KMS-11 (cell line): ENCODE measurements around the gene CTU2.

Experiments
- H2AFZ ChIP-seq: fragments of 200-600 bp; sonication (generic); 2 replicates; pipeline ENCODE4 v1.6.1; 2016; ENCODE audit warnings: antibody characterized with exemption, mixed run types, low read depth
- H3K27ac ChIP-seq: fragments of 200-600 bp; sonication (generic); 2 replicates; pipeline ENCODE4 v1.6.1; 2016; ENCODE audit warnings: mild to moderate bottlenecking, mixed run types
- H3K27me3 ChIP-seq: fragments of 200-600 bp; sonication (generic); 2 replicates; pipeline ENCODE4 v1.6.1; 2017; ENCODE audit warnings: mild to moderate bottlenecking, low read depth, mixed run types, moderate library complexity; ENCODE audit not compliant: insufficient read depth
- H3K36me3 ChIP-seq: fragments of 200-600 bp; sonication (generic); 2 replicates; pipeline ENCODE4 v1.6.1; 2017; ENCODE audit warnings: mild to moderate bottlenecking, mixed run types; ENCODE audit not compliant: insufficient read depth
- H3K4me1 ChIP-seq: fragments of 200-600 bp; sonication (generic); 2 replicates; pipeline ENCODE4 v1.6.1; 2016; ENCODE audit warnings: mild to moderate bottlenecking, low read depth, mixed run types; ENCODE audit not compliant: poor library complexity, severe bottlenecking
- H3K4me2 ChIP-seq: fragments of 200-600 bp; sonication (generic); 2 replicates; pipeline ENCODE4 v1.7.0; 2016; ENCODE audit warnings: mild to moderate bottlenecking, mixed run types
- H3K4me3 ChIP-seq: fragments of 200-600 bp; sonication (generic); IDR thresholded peaks from 2 replicates; pipeline ENCODE4 v1.6.1; 2017; ENCODE audit warnings: low read depth, low read length, mixed read lengths; ENCODE audit not compliant: insufficient read depth
- H3K79me2 ChIP-seq: fragments of 200-600 bp; sonication (generic); 2 replicates; pipeline ENCODE4 v1.6.1; 2016; ENCODE audit warnings: low read depth, mixed run types; ENCODE audit not compliant: insufficient read depth
- H3K9ac ChIP-seq: fragments of 200-600 bp; sonication (generic); 2 replicates; pipeline ENCODE4 v1.6.1; 2016; ENCODE audit warnings: mild to moderate bottlenecking, mixed run types
- H4K20me1 ChIP-seq: fragments of 200-600 bp; sonication (generic); 2 replicates; pipeline ENCODE4 v1.6.1; 2016; ENCODE audit warnings: mild to moderate bottlenecking, mixed run types; ENCODE audit not compliant: insufficient read depth
- CTCF ChIP-seq: fragments of 200-600 bp; sonication (generic); conservative IDR thresholded peaks from 2 replicates; pipeline ENCODE4 v1.6.1; 2017; ENCODE audit warnings: low read depth, mild to moderate bottlenecking, antibody characterized with exemption, low read length, moderate library complexity, mixed read lengths

The CTU2 gene

DNA sequence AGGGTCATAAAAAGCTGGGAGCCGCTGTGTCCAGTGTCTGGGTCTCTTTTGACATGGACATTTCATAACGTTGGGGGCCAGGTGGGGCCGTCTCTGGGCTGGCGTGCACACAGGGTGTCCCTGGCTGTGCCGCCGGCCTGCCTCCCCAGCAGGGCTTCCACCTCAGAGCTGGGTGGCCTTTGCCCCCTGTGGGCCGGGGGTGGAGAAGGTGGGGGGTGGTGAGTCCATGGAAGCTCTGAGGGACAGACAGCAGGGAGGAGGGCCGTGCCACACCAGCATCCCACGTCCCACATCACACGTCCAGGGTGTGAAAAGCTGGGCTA, 19.1 kb upstream of the CTU2 start:
- H3K4me3 ChIP-seq, result no peak overlapping the region
- no peaks in the 10 kb centered on the region for H3K36me3 ChIP-seq
- H3K9ac ChIP-seq, result no peak overlapping the region
- no peak overlapping the region for H2AFZ ChIP-seq
- H3K4me1 ChIP-seq, result peaks cover 38% of the 10 kb centered on the region
- TF ChIP-seq CTCF, result no peak
- H3K4me2 ChIP-seq, result no peak overlapping the region
- no peaks in the 10 kb centered on the region for H4K20me1 ChIP-seq
- H3K79me2 ChIP-seq, result no peaks in the 10 kb centered on the region
- H3K27ac ChIP-seq, result no peak overlapping the region
- H3K27me3 ChIP-seq, result peaks cover 27% of the 10 kb centered on the region; the same call in 1 of the 2 replicates

- no peak overlapping the region for H3K4me3 ChIP-seq
- H3K36me3 ChIP-seq, result no peaks in the 10 kb centered on the region
- H3K27ac ChIP-seq, result no peak overlapping the region
- H3K9ac ChIP-seq, result no peak overlapping the region
- peaks cover 38% of the 10 kb centered on the region for H3K4me1 ChIP-seq
- no peaks in the 10 kb centered on the region for H4K20me1 ChIP-seq
- peaks cover 27% of the 10 kb centered on the region; the same call in 1 of the 2 replicates for H3K27me3 ChIP-seq
- H3K79me2 ChIP-seq, result no peaks in the 10 kb centered on the region
- TF ChIP-seq CTCF, result no peak
- H3K4me2 ChIP-seq, result no peak overlapping the region
- H2AFZ ChIP-seq, result no peak overlapping the region
Observed at GRCh38 chr16:88687676-88688012, 18.7 kb upstream of the CTU2 start.

GRCh38 chr16:88688013-88688778, 18.1 kb upstream of the CTU2 start:
- Histone ChIP-seq H3K4me2 (no peak overlapping the region), H3K36me3 (no peaks in the 10 kb centered on the region)
- no peak for TF ChIP-seq CTCF

GRCh38 chr16:88690341-88691128, 15.8 kb upstream of the CTU2 start:
- Histone ChIP-seq H3K9ac (no peak overlapping the region), H3K4me2 (no peak overlapping the region), H3K79me2 (no peaks in the 10 kb centered on the region), H3K4me1 (peaks cover 17% of the 10 kb centered on the region), H4K20me1 (no peaks in the 10 kb centered on the region), H3K4me3 (no peak overlapping the region), H2AFZ (no peak overlapping the region), H3K36me3 (no peaks in the 10 kb centered on the region), H3K27me3 (peaks cover 27% of the 10 kb centered on the region; the same call in 1 of the 2 replicates), H3K27ac (no peak overlapping the region)
- TF ChIP-seq CTCF, result no peak

More at GRCh38 chr16:88688013-88688778, 18.1 kb upstream of the CTU2 start:
- Histone ChIP-seq H3K79me2 (no peaks in the 10 kb centered on the region), H2AFZ (no peak overlapping the region), H3K4me1 (peaks cover 38% of the 10 kb centered on the region), H3K27ac (no peak overlapping the region), H3K4me3 (no peak overlapping the region), H4K20me1 (no peaks in the 10 kb centered on the region), H3K27me3 (peaks cover 27% of the 10 kb centered on the region; the same call in 1 of the 2 replicates), H3K9ac (no peak overlapping the region)
